IPS-NIHi7 (cell line): ENCODE measurements around the gene SND1.

Source experiments
- DNase-seq: peaks from one replicate; pipeline ENCODE4 v3.0.0; 2012; ENCODE audit warnings: mixed read lengths; ENCODE audit errors: extremely low spot score

Gene SND1

DNA sequence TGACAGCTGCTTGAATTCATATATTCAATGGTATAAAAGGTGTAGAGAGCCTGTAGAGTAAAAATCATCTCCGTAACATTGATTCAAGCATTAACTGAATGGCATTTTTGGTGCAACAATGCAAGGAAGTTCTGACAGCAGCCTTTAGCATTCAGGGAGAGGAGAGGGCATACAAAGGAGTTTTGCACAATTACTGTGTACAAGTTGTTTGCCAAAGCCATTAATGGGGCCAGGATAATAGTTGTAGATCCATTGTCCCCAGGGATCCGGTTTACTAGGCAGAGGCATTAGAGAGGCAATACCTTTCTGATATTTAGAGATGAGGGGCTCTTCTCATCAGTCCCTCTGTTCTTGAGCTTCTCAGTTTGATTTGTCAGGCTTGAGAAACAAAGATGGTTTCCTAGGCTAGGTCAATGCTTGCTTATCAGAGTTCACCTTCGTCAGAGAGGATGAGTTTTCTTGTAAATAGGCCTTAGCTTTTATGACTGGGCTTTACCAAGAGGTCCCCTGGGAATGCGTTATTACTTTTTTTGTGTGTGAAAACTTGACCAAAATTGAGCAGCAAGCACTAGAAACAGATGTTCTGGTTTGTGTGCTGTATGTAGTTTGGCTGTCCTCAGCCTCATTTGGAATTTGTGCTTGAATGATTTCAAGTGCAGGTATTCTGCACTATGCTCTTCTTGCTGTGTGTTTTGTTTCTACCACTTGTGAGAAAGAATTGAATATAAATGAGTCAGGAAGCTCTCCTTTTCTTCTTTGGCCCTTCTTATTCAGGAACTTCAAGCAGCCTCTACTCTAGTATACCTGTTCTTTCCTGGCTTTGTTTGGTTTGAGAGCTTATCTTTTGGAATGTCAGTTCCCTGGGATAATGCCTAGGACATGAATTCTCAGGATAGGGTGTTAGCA, 32.0 kb downstream of the SND1 start:
- DNase-seq: peak; percentile 48

DNA sequence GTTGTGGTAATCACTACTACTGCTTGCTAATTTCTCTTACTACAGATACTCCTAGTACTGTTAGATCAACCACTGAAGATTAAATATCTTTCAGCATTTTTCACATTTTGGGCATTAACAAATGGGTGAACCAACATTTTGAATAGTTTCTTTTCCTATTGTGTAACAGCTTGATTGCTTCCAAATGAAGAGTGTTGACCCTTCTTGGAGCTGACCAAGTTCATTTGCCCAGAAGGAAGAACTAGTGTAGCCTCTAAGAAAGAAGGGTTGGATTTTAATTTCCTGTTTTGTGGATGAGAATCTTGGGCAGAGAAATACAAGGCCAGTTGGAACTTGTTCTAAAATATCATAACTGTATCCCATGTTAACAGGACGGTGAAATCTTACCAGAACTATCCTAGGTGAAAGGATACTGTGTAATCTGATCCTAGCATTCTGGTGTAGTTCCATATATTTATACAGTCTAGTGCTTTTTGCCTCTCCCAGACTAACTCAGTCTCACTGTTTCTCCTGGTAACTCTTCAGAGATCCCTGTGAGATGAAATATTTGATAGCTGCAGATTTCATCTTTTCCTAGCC, 37.3 kb downstream of the SND1 start:
- DNase-seq: no peak

DNA sequence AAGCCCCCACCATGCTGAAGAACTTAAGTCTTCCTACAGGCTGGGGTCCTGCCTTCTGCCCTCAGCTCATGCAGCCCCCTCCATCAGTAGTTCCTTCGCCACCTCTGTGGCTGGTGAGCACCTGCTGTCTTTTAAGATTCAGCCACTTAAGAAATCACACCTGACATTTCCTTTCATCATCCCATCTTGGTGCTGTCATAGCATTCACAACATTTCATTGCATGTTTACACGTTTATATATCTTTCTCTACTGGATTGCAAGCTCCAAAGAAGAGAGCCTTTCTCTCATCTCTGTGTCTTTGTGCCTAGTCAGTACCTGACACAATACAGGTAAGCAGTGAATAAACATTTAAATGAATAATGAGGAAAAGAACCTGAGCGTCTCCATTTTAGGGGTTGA, 38.3 kb downstream of the SND1 start:
- DNase-seq: no peak

DNA sequence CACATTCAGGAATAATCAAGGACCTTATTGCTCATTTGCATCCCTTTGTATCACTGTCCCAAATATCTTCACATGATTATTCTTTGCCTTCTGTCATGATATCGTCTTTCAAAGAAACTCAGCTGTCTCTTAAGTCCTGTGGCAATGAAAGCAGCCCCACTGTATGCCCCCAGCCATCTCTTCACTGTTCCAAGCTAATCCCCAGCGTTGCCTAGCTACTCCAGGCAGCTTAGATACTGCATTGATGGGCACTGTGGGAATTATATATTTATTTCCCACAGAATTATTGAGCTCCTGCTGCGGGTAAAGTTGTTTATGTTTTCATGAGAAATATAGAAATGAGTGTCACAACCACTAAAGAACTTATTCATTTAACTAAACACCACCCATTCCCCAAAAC, 38.8 kb downstream of the SND1 start:
- DNase-seq: no peak

DNA sequence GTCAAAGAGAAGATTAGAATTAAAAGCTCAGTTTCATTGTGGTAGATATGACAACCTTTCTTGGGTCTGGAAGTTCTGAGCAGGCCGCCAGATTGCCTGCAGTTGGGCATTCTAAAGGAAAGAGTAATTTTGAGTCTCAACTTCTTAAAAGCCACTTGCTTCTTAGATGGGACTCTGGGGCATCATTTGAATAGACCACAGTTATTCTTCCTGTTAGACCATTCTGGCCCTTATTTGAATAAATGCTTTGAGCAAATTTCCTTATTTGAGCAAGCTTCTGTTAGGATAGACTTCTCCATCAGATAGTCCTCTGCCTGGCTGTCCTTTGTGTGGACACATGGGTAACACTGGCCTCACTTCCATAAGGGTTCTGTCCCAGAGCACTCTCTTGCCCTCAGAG, 40.2 kb downstream of the SND1 start:
- DNase-seq: no peak

DNA sequence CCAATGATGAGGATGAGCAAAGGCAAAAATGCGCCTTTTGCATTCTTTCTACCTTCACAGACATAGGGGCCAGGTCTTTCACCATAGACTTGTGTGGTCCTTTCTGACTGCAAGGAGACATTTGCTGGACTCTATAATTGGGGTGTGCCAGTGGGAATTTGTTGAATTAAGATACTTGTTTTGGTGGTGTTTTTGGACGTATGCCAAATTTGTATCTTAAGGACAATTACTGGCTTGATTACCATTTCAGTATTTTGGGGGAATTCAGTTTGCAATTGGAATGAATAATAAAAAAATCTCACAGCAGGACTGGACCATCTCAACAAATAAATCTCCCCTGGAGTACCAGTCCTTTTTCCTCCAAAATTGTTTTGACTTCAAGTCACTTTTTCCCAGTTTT, 47.9 kb downstream of the SND1 start:
- no peak for DNase-seq

DNA sequence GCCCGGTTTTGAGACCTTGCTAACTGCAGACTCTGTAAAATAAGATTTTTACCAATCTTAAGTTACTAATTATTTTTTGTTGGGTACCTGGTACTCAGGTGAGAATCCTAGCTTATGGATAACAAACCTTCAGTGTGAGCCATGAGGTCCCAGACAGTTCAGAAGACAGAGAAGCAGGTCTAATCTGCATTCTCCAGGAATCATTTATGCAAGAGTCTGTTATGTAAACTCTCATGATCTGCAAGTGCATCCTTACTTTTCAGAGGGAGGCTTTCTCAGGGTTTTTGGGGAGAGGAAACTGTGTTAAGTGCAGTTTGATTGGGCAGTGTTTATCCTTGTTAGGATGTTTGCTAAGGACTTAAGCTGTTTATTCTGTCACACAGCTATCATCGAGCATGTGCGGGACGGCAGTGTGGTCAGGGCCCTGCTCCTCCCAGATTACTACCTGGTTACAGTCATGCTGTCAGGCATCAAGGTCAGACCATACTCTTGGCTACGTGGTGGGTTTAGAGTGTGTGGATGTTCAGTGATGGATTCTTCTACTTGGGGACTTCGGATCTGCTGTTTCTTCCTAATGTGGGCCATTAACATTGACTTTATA, 50.2 kb downstream of the SND1 start:
- DNase-seq: no peak

DNA sequence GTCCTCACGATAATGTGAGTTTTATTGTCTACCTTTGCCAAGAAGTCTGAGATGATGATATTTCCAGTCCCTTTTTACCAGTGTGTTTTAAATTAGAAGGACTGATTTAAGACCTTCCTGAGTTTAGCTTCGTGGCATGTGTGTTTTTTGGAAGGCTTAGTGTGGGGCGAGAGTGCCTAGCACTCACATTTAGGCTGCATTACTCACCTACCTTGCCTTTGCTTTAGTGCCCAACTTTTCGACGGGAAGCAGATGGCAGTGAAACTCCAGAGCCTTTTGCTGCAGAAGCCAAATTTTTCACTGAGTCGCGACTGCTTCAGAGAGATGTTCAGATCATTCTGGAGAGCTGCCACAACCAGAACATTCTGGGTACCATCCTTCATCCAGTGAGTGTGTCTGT, 50.9 kb downstream of the SND1 start:
- no peak for DNase-seq

DNA sequence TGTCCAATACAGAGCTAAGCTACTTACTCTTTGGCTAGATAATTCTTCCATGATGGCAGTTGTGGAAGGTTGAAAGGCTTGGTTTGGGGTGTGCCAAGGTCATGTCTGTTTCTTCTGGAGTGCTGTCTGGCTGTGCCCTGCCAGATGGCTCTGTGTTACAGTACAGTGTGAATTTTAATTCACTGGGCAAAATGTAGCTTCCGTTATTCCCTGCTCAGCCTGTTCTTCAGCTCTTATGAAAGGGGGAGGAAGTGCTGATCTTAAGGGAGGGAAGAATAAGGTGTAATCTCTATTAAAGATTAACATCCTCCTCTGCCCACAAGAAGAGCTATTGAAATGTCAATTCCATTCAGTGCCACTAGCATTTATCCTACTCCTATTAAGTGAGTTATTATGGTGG, 52.2 kb downstream of the SND1 start:
- DNase-seq: no peak

DNA sequence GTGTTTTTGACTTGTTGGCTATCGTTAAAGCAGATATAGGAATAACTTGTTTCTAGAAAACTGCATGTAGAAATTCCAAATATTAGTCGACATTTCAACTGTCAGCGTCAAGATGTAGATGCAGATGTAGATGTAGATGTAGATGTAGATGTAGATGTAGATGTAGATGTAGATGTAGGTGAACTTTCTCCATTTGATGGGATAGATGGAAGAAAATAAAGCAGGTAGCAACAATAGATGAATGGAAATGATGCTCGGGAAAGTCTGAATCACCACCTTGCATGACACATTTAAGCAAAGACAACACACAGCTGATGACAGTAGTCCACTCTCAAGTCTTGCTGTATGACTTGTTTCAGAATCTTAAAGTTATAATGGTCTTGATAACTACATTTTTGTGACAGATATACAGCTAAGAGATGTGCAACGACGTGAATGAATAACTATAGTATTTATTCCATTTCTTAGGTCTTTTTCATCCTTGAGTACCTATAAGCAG, 53.5 kb downstream of the SND1 start:
- no peak for DNase-seq

DNA sequence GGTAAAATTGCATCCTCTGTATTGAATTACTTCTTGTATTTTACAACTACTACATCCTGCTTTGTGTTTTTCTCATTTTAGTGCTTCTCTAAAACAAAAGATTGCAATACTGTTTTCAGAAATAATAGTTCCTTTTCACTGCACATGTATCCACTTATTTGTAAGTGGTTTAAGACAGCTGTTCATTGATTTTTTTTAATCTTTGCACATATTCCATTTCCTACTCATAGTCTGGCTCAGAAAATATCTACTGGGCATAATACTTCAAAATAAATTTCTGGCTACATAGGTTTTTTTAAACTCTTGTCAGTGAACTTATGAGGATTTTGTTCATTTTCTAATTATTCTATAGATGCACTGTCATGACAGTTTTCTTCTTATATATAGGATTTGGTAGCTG, 54.8 kb downstream of the SND1 start:
- DNase-seq: no peak

DNA sequence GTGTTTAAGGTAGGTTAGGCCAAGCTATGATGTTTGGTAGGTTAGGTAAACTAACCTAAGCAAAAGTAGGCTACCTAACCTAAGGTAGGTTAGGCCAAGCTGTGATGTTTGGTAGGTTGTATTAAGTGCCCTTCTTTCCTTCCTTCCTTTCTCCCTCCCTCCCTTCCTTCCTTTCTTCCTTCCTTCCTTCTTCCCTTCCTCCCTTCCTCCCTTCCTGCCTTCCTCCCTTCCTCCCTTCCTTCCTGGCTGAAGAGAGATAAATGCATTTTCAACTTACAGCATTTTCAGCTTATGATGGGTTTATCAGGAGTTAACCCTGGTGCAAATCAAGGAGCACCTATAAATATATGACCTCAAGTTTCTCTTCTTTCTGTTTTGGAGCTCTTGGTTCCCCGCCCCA, 56.2 kb downstream of the SND1 start:
- DNase-seq: no peak

DNA sequence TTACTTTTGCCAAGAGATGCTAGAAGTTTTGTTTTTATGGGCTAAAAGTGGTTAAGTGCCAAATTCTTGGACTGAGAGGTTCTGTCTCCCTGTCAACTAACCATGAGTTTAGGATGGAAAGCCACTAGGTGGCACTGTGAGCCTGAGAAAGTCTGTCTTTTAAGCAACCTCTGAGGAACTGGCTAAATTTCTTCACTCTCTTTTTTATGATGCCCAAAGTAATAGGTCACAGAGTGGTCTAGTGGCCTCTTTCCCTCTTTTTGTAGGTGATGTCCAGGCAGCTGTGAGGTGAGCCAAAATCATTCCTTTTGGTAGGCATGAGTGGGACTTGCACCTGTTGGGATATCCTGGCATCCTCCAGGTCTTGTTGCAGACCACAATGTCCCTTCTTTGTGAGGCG, 56.8 kb downstream of the SND1 start:
- DNase-seq: peak; percentile 71

DNA sequence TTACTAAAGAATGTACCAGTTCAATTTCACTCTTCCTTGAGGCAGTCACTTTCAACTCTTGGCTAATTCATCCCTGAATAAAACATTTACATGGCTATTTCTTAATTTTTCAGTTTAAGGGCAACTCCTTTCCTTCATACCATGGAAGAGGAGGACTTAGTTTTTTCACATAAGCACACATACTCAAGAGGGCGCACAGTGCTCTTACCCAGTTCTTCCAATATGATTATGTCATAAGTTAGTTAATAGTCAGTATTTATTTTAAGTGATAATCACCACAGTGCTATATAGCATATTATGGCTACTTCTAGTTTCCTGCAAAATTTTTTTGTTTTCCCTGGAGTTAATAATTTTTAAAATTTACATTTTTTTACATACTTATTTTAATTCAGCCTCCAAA, 58.6 kb downstream of the SND1 start:
- DNase-seq: no peak

DNA sequence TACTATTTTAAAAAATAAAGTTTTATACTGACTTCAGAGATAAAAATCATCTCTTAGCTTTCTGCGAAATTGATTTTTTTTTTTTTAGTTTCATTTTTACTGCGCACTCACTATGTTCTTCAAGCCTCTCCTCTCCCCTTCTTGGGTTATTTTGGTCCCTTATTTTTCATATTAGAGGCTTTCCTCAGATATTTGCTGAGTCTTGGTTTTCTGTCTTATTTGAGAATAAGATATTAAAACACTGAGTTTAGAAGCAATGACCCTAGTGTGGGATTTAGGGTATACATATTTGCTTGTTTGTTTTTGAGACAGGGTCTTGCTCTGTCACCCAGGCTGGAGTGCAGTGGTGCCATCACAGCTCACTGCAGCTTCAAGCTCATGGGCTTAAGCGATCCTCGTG, 59.9 kb downstream of the SND1 start:
- no peak for DNase-seq

DNA sequence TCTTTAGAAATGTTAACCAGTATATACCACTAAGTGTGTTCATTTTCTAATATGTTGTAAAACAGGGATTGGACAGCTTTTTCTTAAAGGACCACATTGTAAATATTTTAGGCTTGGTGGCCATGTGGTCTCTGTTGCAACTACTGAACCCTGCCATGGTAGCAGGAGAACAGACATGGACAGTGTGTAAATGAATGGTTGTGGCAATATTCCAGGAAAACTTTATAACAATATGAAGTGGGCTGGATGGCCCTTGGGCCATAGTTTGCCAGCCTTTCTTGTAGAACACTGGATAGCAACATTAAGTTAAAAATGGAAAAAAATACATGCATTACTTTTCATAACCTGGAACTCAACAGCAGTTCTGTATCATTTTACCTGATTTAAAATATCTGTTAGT, 61.0 kb downstream of the SND1 start:
- no peak for DNase-seq

DNA sequence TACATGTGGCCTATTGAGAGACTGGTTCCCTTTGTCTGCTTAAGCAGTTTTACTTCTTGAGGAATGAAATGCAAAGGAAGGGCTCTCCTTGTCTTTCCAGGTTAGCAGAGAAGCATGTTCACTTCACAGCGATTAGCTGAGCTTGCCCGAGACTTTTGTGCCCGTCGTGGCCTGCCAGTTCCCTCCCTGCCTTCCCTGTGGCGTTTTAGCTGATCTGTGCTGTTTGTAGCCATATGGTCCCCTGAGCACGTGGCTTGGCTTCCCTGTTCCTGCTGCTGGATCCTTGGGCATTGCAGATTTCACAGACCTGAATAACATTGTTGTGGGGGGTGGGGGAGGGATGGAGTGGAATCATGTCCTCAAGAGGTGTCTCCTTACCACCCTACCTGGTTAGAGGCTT, 61.8 kb downstream of the SND1 start:
- no peak for DNase-seq

DNA sequence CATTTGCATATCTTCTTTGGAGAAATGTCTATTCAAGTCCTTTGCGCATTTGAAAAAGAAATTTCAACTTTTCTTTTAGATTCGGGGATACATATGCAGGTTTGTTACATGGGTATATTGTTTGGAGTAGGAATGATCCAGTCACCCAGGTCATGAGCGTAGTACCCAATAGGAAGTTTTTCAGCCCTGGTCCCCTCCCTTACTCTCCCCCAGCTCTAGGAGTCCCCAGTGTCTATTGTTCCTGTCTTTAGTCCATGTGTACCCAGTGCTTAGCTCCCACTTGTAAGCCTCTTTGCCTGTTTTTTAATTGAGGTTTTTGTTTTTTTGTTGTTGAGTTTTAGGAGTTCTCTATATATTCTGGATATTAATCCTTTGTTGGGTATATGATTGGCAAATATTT, 63.3 kb downstream of the SND1 start:
- DNase-seq: no peak

DNA sequence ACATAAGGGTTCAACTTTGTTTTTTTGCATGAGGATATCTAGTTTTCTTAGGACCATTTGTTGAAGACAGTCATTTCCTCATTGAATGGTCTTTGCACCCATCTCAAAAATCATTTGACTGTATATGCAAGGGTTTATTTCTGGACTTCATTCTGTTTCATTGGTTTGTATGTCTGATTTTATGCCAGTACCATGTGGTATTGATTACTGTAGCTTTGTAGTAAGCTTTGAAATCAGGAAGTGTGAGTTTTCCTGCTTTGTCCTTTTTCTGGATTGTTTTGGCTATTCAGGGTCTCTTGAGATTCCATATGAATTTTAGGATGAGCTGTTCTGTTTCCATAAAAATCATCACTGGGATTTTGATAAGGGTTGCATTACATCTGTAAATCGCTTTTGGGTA, 63.9 kb downstream of the SND1 start:
- DNase-seq: no peak

DNA sequence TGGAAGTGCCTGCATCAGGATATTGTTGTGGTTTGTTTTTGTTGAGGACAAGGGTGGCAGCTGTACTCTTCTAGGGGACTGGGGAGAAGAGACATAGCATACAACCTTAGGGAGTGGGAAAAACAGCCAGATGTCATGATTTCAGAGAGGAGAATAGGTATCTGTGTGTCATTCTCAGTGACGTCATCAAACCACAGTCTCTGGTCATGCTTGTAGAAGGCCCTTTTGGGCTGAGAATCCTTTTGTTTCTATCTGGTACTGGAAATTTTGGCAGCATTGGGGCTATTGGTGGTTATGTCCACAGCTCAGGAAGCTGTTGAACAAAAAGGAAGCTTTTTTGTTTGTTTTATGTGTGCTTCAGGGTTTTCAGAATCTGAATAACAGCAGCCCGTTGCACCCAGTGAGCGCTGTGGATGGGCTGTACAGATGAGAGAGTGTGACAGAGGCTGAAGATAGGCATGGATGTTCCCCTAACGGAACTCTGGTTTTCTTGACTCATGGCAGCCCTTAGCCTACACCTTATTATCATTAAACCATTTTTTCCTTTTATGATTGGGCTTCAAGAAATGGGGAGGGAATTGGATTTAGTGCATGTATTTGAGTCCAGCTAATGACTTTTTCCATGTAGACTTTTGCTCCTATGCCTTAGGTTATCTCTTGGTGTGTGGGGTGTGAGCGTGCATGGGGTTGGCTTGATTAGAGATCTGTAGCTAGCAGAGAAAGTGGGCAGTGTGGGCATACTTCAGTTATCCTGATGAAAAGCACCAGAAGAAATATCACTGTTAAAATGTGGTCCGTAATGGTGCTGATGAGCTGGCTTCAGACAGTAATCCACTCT, 65.7 kb downstream of the SND1 start:
- DNase-seq: no peak

DNA sequence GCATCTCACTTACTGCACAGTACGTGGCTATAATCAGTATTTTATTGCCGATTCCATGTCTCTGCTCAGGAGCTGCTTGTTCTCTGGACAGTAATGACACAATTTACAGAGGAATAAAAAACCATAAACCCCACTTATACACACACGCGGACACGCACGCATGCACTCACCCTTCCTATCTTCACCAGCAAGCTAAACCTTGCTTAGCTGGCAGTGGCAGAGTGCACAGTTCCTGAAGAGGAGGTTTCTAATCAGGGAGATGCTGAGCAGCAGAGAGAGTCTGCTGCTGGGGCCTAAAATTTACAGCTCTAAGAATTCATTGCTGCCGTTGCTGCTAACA, 66.3 kb downstream of the SND1 start:
- DNase-seq: no peak

DNA sequence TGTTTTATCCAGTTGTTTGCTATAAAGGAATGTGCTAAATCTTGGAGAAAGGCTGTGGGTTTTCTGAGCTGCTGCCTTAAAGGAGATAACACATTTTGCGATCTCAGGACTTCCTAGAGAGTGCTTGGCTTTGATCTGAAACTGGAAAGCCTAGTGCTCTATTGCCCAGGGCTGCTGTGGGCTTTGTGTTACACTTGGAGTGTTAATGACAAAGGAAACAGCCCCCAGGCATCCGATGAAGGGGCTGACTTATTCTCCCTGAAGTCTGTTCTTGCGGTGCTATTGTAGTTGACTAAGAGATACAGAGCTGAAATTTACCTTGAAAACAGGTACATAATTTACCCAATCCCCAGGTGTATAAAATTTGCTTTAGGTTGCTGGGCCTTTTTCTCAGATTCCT, 74.5 kb downstream of the SND1 start:
- peak; percentile 56 for DNase-seq
